ENCODE results near the gene KCTD13.
"Not testable (repeated sequence)": the region's sequence is repeated elsewhere in the genome, so short reads cannot be mapped to it uniquely, and the experiment has no call there.

The KCTD13 gene

GRCh38 chr16:29877266-29877961 is 48.6 kb downstream of the KCTD13 start:
- DNase-seq: no peak

- no peak for DNase-seq
Measured at GRCh38 chr16:29876594-29877249, 49.3 kb downstream of the KCTD13 start.

GRCh38 chr16:29876217-29876593 is 49.8 kb downstream of the KCTD13 start:
- no peak for DNase-seq

- DNase-seq: no peak
Measured at GRCh38 chr16:29875206-29875605, 50.8 kb downstream of the KCTD13 start.

- DNase-seq: no peak
Measured at GRCh38 chr16:29873319-29873718, 52.7 kb downstream of the KCTD13 start.

GRCh38 chr16:29871822-29872546 is 54.0 kb downstream of the KCTD13 start:
- DNase-seq: no peak

- DNase-seq: not testable (repeated sequence)
Measured at GRCh38 chr16:29869067-29869466, 57.0 kb downstream of the KCTD13 start.

GRCh38 chr16:29868396-29869009 is 57.5 kb downstream of the KCTD13 start:
- DNase-seq: no peak

- DNase-seq: no peak
Measured at GRCh38 chr16:29864205-29864604, 61.8 kb downstream of the KCTD13 start.

GRCh38 chr16:29863669-29863984 is 62.4 kb downstream of the KCTD13 start:
- no peak for DNase-seq

GRCh38 chr16:29862884-29863668 is 63.0 kb downstream of the KCTD13 start, which contains the start of gene CDIPT:
Gene CDIPT (minus strand): TSS chr16:29863226. CDS start chr16:29862857, 369 bp downstream.
- peak; percentile 93 to 98 for DNase-seq

GRCh38 chr16:29862383-29862883 is 63.6 kb downstream of the KCTD13 start:
- peak; percentile 21 to 38 for DNase-seq

GRCh38 chr16:29860218-29860617 is 65.8 kb downstream of the KCTD13 start:
- DNase-seq: no peak

GRCh38 chr16:29858974-29859373 is 67.1 kb downstream of the KCTD13 start:
- DNase-seq: no peak

- no peak for DNase-seq
Measured at GRCh38 chr16:29858149-29858849, 67.7 kb downstream of the KCTD13 start.

GRCh38 chr16:29857133-29857760 is 68.8 kb downstream of the KCTD13 start:
- DNase-seq: no peak
